ENCODE data around the gene RHEBL1. TPM values are rescaled to one million over a fixed set of nuclear protein-coding genes. Genes with fewer than 3 reads are reported as not detected.

Gene RHEBL1
- total and polyA plus RNA-seq, 2 of the 8 experiments (the other 6 are each of a cell fraction or from before 2014, with no cell fraction given): 7.5 to 9.4 TPM

DNA sequence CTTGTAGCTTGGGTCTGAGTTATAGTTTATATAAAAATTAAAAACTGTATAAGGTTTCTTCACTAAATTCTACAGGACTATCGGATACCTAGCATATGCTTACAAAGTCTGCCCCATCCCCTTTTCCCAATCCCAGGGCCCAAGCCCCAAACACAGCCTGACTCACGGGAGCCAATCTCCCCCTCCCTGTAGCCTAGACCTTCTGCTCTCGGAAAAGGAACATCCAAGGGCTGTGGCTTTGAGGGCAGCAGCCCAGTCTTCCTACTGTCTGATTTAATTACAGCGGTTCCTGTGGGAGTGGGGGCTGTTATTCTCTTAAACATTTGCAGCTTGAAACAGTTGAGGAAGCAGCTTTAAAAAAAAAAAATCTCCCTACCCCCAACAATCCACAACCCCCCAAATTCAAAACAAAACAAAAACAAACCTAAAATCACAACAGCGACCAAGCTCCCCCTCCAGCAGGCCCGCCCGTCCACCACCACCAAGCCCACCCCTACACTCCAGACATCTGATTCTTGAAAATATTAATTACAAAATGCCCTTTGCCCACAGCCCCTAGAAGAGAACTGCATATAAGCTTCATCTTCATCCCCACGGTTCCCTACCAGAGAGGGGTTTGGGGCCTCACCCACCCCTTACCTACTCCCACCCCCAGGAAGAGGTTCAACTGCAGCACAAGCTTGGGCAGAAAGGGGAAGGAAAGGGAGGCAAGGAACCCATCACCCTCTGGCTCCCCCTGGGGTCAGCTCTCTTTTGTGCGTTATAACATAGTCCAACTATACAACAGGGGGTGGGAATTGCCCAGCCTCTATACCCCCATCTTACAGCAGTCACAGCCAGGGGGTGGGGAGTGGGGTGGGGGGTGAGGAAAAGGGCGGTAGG is 50.1 kb downstream of the RHEBL1 start:
- FAIRE-seq (no peak), DNase-seq (ENCODE audit: low read depth in 1 of 2, low spot score in 2 of 2) (peak in 1 of 2 experiments; percentile 67)
- peak overlapping the region in 1 of 2 experiments; percentile 87; a peak in 2 of 4 replicates for H3K4me2 ChIP-seq (ENCODE audit: insufficient read depth in 1 of 2, low read depth in 2 of 2, low read length in 2 of 2)
- H3K27ac ChIP-seq (ENCODE audit: low read depth, low read length): no peak overlapping the region
- H3K27me3 ChIP-seq (replicated peaks in 1 of 4; ENCODE audit: control insufficient read depth in 3 of 4, extremely low read depth in 1 of 4, insufficient read depth in 3 of 4, low read length in 3 of 4): no peaks in the 10 kb centered on the region
- H3K4ac ChIP-seq (replicated peaks; ENCODE audit: insufficient read length, low read depth, low read length): no peak overlapping the region
- H2BK20ac ChIP-seq (ENCODE audit: low read length): no peak overlapping the region
- H3K9me3 ChIP-seq (ENCODE audit: insufficient read depth in 2 of 2, low read depth in 1 of 2, low read length in 1 of 2): no peaks in the 10 kb centered on the region
- H2BK120ac ChIP-seq (replicated peaks; ENCODE audit: low read depth, low read length): no peak overlapping the region
- H3K23ac ChIP-seq (ENCODE audit: insufficient read length): no peak overlapping the region
- H3K14ac ChIP-seq (ENCODE audit: insufficient read length): no peak overlapping the region
- no peak overlapping the region for H3K18ac ChIP-seq (ENCODE audit: extremely low read depth, low read length)
- peaks cover 5 to 32% (median 21%) of the 10 kb centered on the region in 4 experiments; a peak in 6 of 8 replicates for H3K36me3 ChIP-seq (ENCODE audit: control insufficient read depth in 2 of 4, insufficient read depth in 4 of 4, low read length in 3 of 4)
- peak overlapping the region; percentile 1 for H4K5ac ChIP-seq (ENCODE audit: insufficient read length, low read depth, low read length)
- no peak overlapping the region for H2BK12ac ChIP-seq (ENCODE audit: low read depth, low read length)
- H3K79me1 ChIP-seq (ENCODE audit: low read depth, low read length): no peaks in the 10 kb centered on the region; the same call in 1 of the 2 replicates
- peak overlapping the region; percentile 76; the same call in 1 of the 2 replicates for H2AK5ac ChIP-seq (ENCODE audit: low read depth, low read length)
- 77% methylated on average over 10 of the region's 10 CpGs; no CpG with 5 or more reads in 1 of the 2 experiments for WGBS, 2 experiments (ENCODE audit: extremely low coverage in 1 of 2, insufficient coverage in 1 of 2, insufficient read length in 1 of 2, insufficient replicate concordance in 2 of 2, low coverage in 1 of 2, low lambda C conversion rate in 2 of 2, missing lambda C conversion rate in 1 of 2)
- H2BK15ac ChIP-seq (ENCODE audit: low read length): no peak overlapping the region
- peak overlapping the region; percentile 90; the same call in 1 of the 2 replicates for H4K8ac ChIP-seq (ENCODE audit: extremely low read depth, insufficient read depth, low read length)
- ChIA-PET CTCF (ENCODE audit: partially characterized antibody) (interaction anchor here (0.6 to 4.9 kb wide), 19 partner anchors 12 to 1685 kb away, joined by 3 to 34 read pairs (median 3); partner anchors contain the start of genes DDN and WNT1), POLR2A (ENCODE audit: partially characterized antibody) (interaction anchor here (0.6 to 22.2 kb wide), 15 partner anchors 9 to 191 kb away, joined by 3 to 339 read pairs (median 4); partner anchors contain the start of genes DDN, RND1 and TUBA1B)
- no peak overlapping the region for H2AFZ ChIP-seq (ENCODE audit: low read length)
- H3K4me1 ChIP-seq (replicated peaks in 1 of 4; ENCODE audit: control insufficient read depth in 3 of 4, insufficient read depth in 4 of 4, low read length in 3 of 4): peaks cover 0 to 6% (median 1%) of the 10 kb centered on the region in 4 experiments; a peak in 4 of 7 replicates
- peaks cover 2 to 3% of the 10 kb centered on the region in 2 experiments for H4K20me1 ChIP-seq (replicated peaks in 1 of 2; ENCODE audit: control insufficient read depth in 1 of 2, insufficient read depth in 2 of 2, low read length in 2 of 2)
- H4K91ac ChIP-seq (replicated peaks; ENCODE audit: insufficient read length, low read length): no peak overlapping the region
- H3K4me3 ChIP-seq (ENCODE audit: extremely low read depth in 1 of 4, insufficient read depth in 2 of 4, low read depth in 3 of 4, low read length in 4 of 4): peak overlapping the region in 2 of 4 experiments; percentile 65 to 77; a peak in 5 of 8 replicates
- no peak overlapping the region for H3K56ac ChIP-seq (replicated peaks; ENCODE audit: insufficient read length, low read depth, low read length)
- H3K79me2 ChIP-seq (ENCODE audit: control insufficient read depth in 1 of 2, insufficient read depth in 2 of 2, low read length in 2 of 2): no peaks in the 10 kb centered on the region
- H3K9ac ChIP-seq (replicated peaks in 1 of 4; ENCODE audit: extremely low read depth in 1 of 4, low read depth in 3 of 4, low read length in 3 of 4): peak overlapping the region in 1 of 4 experiments; percentile 63; a peak in 2 of 7 replicates
- H2BK5ac ChIP-seq (ENCODE audit: low read depth, low read length): no peak overlapping the region; the same call in 1 of the 2 replicates
- peaks cover 8% of the 10 kb centered on the region for H3K23me2 ChIP-seq (ENCODE audit: low read depth, low read length)
- TF ChIP-seq SAP30 (IDR thresholded peaks at IDR 0.05; ENCODE audit: insufficient read depth, insufficient replicate concordance, low read length) (no peak), SP4 (IDR thresholded peaks at IDR 0.05; ENCODE audit: low read length) (no peak), TAF1 (IDR thresholded peaks at IDR 0.05; ENCODE audit: low read depth, low read length) (0 out of 2 replicates have a peak, but pooled peaks have one; percentile 16), RFX5 (IDR thresholded peaks at IDR 0.05; ENCODE audit: borderline replicate concordance, low read depth, low read length) (no peak), EP300 (IDR thresholded peaks at IDR 0.05; ENCODE audit: borderline replicate concordance in 1 of 2, low read depth in 2 of 2, low read length in 2 of 2) (no peak), JUN (IDR thresholded peaks at IDR 0.05; ENCODE audit: low read depth, low read length) (no peak), TEAD4 (IDR thresholded peaks at IDR 0.05; ENCODE audit: low read depth, low read length) (no peak), BCL11A (IDR thresholded peaks at IDR 0.05; ENCODE audit: low read depth in 2 of 2, low read length in 2 of 2) (no peak)

All from H1 (cell line).